GM21825 (cell line): ENCODE measurements around the gene SPANXN3.
"Not testable (repeated sequence)": the region's sequence is repeated elsewhere in the genome, so short reads cannot be mapped to it uniquely, and the experiment has no call there.

ENCODE experiments used
- ATAC-seq: cut with Tn5 transposase; IDR thresholded peaks from one replicate; pipeline ENCODE4 v1.9.1; 2021; ENCODE audit warnings: mild to moderate bottlenecking, moderate library complexity; ENCODE audit not compliant: unreplicated experiment

SPANXN3 gene

DNA sequence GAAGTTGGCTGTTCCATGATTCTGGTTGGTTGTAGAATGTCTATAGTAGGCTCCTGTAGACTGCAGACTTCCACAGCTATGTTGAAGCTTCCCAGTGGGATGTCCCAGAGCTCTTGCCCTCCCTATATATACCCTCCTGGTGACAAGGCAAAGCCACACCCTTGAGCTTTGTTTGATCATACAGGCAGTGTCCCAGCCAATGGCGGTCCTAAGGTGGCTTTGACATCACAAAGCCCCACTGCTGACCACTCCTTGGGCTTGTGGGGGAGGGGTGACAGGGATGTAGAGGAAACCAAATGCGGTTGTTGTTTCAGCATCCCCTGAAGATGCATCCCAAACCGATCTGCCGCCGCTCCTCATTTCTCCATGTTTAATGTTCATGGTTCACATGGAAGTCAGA, at the start of gene SPANXN3:
TSS of gene SPANXN3 (minus strand) at position 101 of the 400 bp plus-strand sequence. CDS start at position 17, 84 bp downstream.
- not testable (repeated sequence) for ATAC-seq

GRCh38 chrX:143536176-143536575, 18.9 kb upstream of the SPANXN3 start:
- no peak for ATAC-seq

DNA sequence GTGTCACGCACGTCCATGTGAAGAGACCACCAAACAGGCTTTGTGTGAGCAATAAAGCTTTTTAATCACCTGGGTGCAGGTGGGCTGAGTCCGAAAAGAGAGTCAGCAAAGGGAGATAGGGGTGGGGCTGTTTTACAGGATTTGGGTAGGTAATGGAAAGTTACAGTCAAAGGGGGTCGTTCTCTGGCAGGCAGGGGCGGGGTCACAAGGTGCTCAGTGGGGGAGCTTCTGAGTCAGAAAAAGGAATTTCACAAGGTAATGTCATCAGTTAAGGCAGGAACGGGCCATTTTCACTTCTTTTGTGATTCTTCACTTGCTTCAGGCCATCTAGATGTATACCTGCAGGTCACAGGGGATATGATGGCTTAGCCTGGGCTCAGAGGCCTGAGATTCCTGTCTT, 15.1 kb downstream of the SPANXN3 start:
- ATAC-seq, result not testable (repeated sequence)

GRCh38 chrX:143500751-143501150, 16.5 kb downstream of the SPANXN3 start:
- no peak for ATAC-seq

DNA sequence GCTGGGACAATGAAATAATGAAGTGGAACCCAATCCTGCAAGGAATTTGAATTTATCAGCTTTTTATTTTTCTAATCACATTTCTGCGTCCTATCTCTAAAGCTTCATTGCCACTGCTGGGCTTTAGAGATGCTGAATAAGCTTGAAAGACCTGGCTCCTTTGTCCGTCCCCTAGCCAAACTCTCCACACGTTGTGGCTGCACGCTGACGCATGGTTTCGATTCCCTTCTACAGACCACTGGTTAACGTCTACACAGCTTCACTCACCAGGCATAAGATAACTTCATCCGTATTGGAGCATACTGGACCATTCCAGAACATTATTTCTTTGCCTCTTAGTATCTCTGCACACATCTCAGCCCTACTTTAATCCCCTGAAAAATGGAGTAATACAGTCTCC, 31.2 kb downstream of the SPANXN3 start:
- no peak for ATAC-seq

DNA sequence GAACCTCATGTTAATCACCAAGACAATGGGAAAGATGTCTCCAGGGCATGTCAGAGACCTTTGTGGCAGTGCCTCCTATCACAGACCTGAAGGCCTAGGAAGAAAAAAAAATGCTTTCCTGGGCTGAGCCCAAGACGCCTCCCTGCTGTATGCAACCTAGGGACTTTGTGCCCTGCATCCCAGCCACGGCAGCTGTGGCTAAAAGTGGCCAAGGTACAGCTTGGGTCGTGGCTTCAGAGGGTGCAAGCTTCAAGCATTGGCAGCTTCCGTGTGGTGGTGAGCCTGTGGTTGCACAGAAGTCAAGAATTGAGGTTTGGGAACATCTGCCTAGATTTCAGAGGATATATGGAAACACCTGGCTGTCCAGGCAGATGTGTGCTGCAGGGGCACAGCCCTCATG, 40.5 kb downstream of the SPANXN3 start:
- no peak for ATAC-seq

DNA sequence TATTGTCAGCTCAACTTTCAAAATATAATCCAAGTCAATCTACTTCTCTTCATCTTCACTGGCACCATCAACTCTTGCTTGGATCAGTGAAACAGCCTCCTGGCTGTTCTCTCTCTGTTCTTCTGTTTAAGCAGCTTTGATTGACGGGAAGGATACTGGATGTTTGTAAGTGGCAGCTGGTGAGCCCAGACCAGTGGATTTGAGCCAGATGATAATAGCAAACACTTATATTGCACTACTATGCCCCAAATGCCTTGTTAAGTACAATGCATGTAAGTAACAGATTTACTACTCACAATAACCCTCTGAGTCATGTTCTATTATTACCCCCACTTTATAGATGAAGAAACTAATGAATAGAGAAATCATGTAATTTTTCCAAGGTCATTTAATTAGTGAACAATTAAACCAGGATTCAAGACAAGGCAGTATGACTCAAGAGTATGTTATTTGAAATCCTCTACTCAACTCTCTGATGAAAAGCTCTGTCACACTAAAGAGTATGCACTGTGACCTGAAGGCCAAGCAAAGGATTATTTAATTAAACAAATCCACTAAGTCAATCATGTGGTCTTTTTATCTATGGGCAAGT, 44.8 kb downstream of the SPANXN3 start:
- ATAC-seq, result no peak

DNA sequence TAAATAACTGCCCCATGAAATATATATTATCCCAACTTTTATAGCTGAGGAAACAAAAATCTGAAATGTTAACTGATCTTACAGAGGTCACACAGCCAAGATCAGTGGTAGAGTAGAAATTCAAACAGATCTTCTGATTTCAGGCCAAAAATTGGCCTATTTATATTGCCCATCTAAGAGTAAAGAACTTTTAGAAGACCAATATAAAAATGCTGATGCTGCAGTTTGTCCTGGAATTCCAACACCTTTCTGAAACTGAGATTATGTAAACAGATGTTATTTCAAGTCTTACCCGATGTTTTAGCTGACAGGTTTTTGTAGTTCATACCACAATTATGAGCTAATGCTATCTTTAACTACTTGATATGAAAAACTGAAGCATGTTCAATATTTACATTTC, 51.1 kb downstream of the SPANXN3 start:
- ATAC-seq, result no peak

GRCh38 chrX:143462696-143463095, 54.6 kb downstream of the SPANXN3 start:
- no peak for ATAC-seq

- ATAC-seq, result no peak
Observed at GRCh38 chrX:143461606-143462005, 55.7 kb downstream of the SPANXN3 start.
